Neuron (in vitro differentiated cells): ENCODE results near the gene RGS17.

Source experiments
- H2AFZ ChIP-seq: one replicate; pipeline ENCODE4 v1.6.1; 2013; ENCODE audit warnings: low read depth, mild to moderate bottlenecking, inconsistent platforms, low read length, moderate library complexity
- H3K27me3 ChIP-seq: one replicate; pipeline ENCODE4 v1.6.1; 2013; ENCODE audit warnings: low read length; ENCODE audit not compliant: insufficient read depth
- H3K36me3 ChIP-seq: one replicate; pipeline ENCODE4 v1.6.1; 2013; ENCODE audit warnings: low read length; ENCODE audit not compliant: insufficient read depth
- H3K4me1 ChIP-seq: one replicate; pipeline ENCODE4 v1.6.1; 2013; ENCODE audit warnings: low read length; ENCODE audit not compliant: insufficient read depth
- H3K4me3 ChIP-seq: 2 replicates; pipeline ENCODE4 v1.5.1; 2013; ENCODE audit warnings: mild to moderate bottlenecking, low read length, moderate library complexity
- H3K9me3 ChIP-seq: one replicate; pipeline ENCODE4 v1.6.1; 2013; ENCODE audit warnings: low read length

Gene RGS17

GRCh38 chr6:153031335-153031955 lies 99.6 kb downstream of the RGS17 start:
- Histone ChIP-seq H3K9me3 (no peaks in the 10 kb centered on the region), H3K4me1 (peaks cover 3% of the 10 kb centered on the region), H3K36me3 (no peaks in the 10 kb centered on the region), H3K4me3 (no peak overlapping the region), H2AFZ (no peak overlapping the region), H3K27me3 (no peaks in the 10 kb centered on the region)

- Histone ChIP-seq H3K4me3 (no peak overlapping the region), H3K36me3 (no peaks in the 10 kb centered on the region), H3K9me3 (no peaks in the 10 kb centered on the region), H2AFZ (no peak overlapping the region), H3K4me1 (peaks cover 3% of the 10 kb centered on the region), H3K27me3 (no peaks in the 10 kb centered on the region)
Measured at GRCh38 chr6:153028963-153029362, 102.1 kb downstream of the RGS17 start.

GRCh38 chr6:153028286-153028685 lies 102.8 kb downstream of the RGS17 start:
- no peak overlapping the region for H3K4me3 ChIP-seq
- peaks cover 2% of the 10 kb centered on the region for H3K36me3 ChIP-seq
- H3K27me3 ChIP-seq, result no peaks in the 10 kb centered on the region
- H2AFZ ChIP-seq, result no peak overlapping the region
- H3K4me1 ChIP-seq, result peaks cover 3% of the 10 kb centered on the region
- no peaks in the 10 kb centered on the region for H3K9me3 ChIP-seq

GRCh38 chr6:153027480-153027879 lies 103.6 kb downstream of the RGS17 start:
- no peak overlapping the region for H3K4me3 ChIP-seq
- peaks cover 3% of the 10 kb centered on the region for H3K4me1 ChIP-seq
- no peaks in the 10 kb centered on the region for H3K9me3 ChIP-seq
- H3K36me3 ChIP-seq, result peaks cover 2% of the 10 kb centered on the region
- no peak overlapping the region for H2AFZ ChIP-seq
- no peaks in the 10 kb centered on the region for H3K27me3 ChIP-seq

- no peaks in the 10 kb centered on the region for H3K9me3 ChIP-seq
- no peaks in the 10 kb centered on the region for H3K27me3 ChIP-seq
Measured at GRCh38 chr6:153024709-153025017, 106.4 kb downstream of the RGS17 start.

GRCh38 chr6:153023977-153024708 lies 106.9 kb downstream of the RGS17 start:
- Histone ChIP-seq H3K4me1 (no peaks in the 10 kb centered on the region), H3K4me3 (no peak overlapping the region), H3K9me3 (no peaks in the 10 kb centered on the region), H3K36me3 (peaks cover 2% of the 10 kb centered on the region), H2AFZ (no peak overlapping the region), H3K27me3 (no peaks in the 10 kb centered on the region)

More at GRCh38 chr6:153024709-153025017, 106.4 kb downstream of the RGS17 start:
- Histone ChIP-seq H3K36me3 (peaks cover 2% of the 10 kb centered on the region), H3K4me3 (no peak overlapping the region), H2AFZ (no peak overlapping the region), H3K4me1 (no peaks in the 10 kb centered on the region)

GRCh38 chr6:153018355-153018754 lies 112.7 kb downstream of the RGS17 start:
- Histone ChIP-seq H3K36me3 (no peaks in the 10 kb centered on the region), H3K4me3 (no peak overlapping the region), H2AFZ (no peak overlapping the region), H3K27me3 (no peaks in the 10 kb centered on the region), H3K4me1 (no peaks in the 10 kb centered on the region), H3K9me3 (no peaks in the 10 kb centered on the region)

- H2AFZ ChIP-seq, result no peak overlapping the region
- no peaks in the 10 kb centered on the region for H3K36me3 ChIP-seq
- no peak overlapping the region for H3K4me3 ChIP-seq
- no peaks in the 10 kb centered on the region for H3K4me1 ChIP-seq
- no peaks in the 10 kb centered on the region for H3K9me3 ChIP-seq
- no peaks in the 10 kb centered on the region for H3K27me3 ChIP-seq
Measured at GRCh38 chr6:153016846-153017245, 114.2 kb downstream of the RGS17 start.

- Histone ChIP-seq H3K36me3 (no peaks in the 10 kb centered on the region), H3K4me1 (no peaks in the 10 kb centered on the region), H2AFZ (no peak overlapping the region), H3K4me3 (no peak overlapping the region), H3K27me3 (no peaks in the 10 kb centered on the region), H3K9me3 (no peaks in the 10 kb centered on the region)
Measured at GRCh38 chr6:153015094-153015640, 115.9 kb downstream of the RGS17 start.

- no peaks in the 10 kb centered on the region for H3K9me3 ChIP-seq
- H2AFZ ChIP-seq, result no peak overlapping the region
- H3K27me3 ChIP-seq, result no peaks in the 10 kb centered on the region
- no peaks in the 10 kb centered on the region for H3K4me1 ChIP-seq
- no peak overlapping the region for H3K4me3 ChIP-seq
- no peaks in the 10 kb centered on the region for H3K36me3 ChIP-seq
Measured at GRCh38 chr6:153013438-153013837, 117.6 kb downstream of the RGS17 start.

GRCh38 chr6:153012856-153013255 lies 118.2 kb downstream of the RGS17 start:
- no peak overlapping the region for H2AFZ ChIP-seq
- no peaks in the 10 kb centered on the region for H3K27me3 ChIP-seq
- H3K36me3 ChIP-seq, result no peaks in the 10 kb centered on the region
- no peak overlapping the region for H3K4me3 ChIP-seq
- H3K9me3 ChIP-seq, result no peaks in the 10 kb centered on the region
- no peaks in the 10 kb centered on the region for H3K4me1 ChIP-seq

- Histone ChIP-seq H3K4me1 (peaks cover 22% of the 10 kb centered on the region), H3K27me3 (no peaks in the 10 kb centered on the region), H3K9me3 (no peaks in the 10 kb centered on the region), H3K4me3 (peak overlapping the region; percentile 92), H3K36me3 (peaks cover 3% of the 10 kb centered on the region), H2AFZ (peak overlapping the region; percentile 72)
Measured at GRCh38 chr6:153003366-153003690, 127.8 kb downstream of the RGS17 start.

- H3K36me3 ChIP-seq, result peaks cover 7% of the 10 kb centered on the region
- H3K9me3 ChIP-seq, result no peaks in the 10 kb centered on the region
- H3K27me3 ChIP-seq, result no peaks in the 10 kb centered on the region
- peak within 1 kb of the TSS; percentile 92 for H3K4me3 ChIP-seq
- H3K4me1 ChIP-seq, result peaks cover 22% of the 10 kb centered on the region
- H2AFZ ChIP-seq, result peak within 1 kb of the TSS; percentile 72
Measured at GRCh38 chr6:153002613-153003365, 128.3 kb downstream of the RGS17 start, which contains the start of gene MTRF1L. Gene MTRF1L, minus strand, starts transcription at chr6:153002709. Its CDS starts 24 bp downstream, at chr6:153002685.
